ENCODE measurements around the gene DIPK1B.

Gene DIPK1B

GRCh38 chr9:136687721-136688223, 24.6 kb upstream of the DIPK1B start:
- peak overlapping the region; percentile 48 for H3K4me3 ChIP-seq (ENCODE audit: low read depth, low read length)
- DNase-seq (ENCODE audit: low read depth): no peak
- TF ChIP-seq CTCF (IDR thresholded peaks at IDR 0.05; ENCODE audit: low read depth, low read length, missing control alignments): no peak

- DNase-seq (ENCODE audit: low read depth): no peak
- no peak for TF ChIP-seq CTCF (IDR thresholded peaks at IDR 0.05; ENCODE audit: low read depth, low read length, missing control alignments)
Observed at GRCh38 chr9:136688274-136689107, 23.9 kb upstream of the DIPK1B start.

GRCh38 chr9:136689108-136689460, 23.3 kb upstream of the DIPK1B start:
- no peak for DNase-seq (ENCODE audit: low read depth)
- no peak overlapping the region for H3K4me3 ChIP-seq (ENCODE audit: low read depth, low read length)
- no peak for TF ChIP-seq CTCF (IDR thresholded peaks at IDR 0.05; ENCODE audit: low read depth, low read length, missing control alignments)

More at GRCh38 chr9:136688274-136689107, 23.9 kb upstream of the DIPK1B start:
- no peak overlapping the region; the same call in 1 of the 2 replicates for H3K4me3 ChIP-seq (ENCODE audit: low read depth, low read length)

GRCh38 chr9:136690104-136690805, 22.1 kb upstream of the DIPK1B start:
- no peak for TF ChIP-seq CTCF (IDR thresholded peaks at IDR 0.05; ENCODE audit: low read depth, low read length, missing control alignments)
- no peak for DNase-seq (ENCODE audit: low read depth)
- no peak overlapping the region for H3K4me3 ChIP-seq (ENCODE audit: low read depth, low read length)

- DNase-seq (ENCODE audit: low read depth): no peak
- H3K4me3 ChIP-seq (ENCODE audit: low read depth, low read length): no peak overlapping the region
- no peak for TF ChIP-seq CTCF (IDR thresholded peaks at IDR 0.05; ENCODE audit: low read depth, low read length, missing control alignments)
Observed at GRCh38 chr9:136690806-136691261, 21.5 kb upstream of the DIPK1B start.

- TF ChIP-seq CTCF (IDR thresholded peaks at IDR 0.05; ENCODE audit: low read depth, low read length, missing control alignments): no peak
- no peak for DNase-seq (ENCODE audit: low read depth)
Observed at GRCh38 chr9:136691316-136692184, 20.8 kb upstream of the DIPK1B start.

More at GRCh38 chr9:136691316-136692184, 20.8 kb upstream of the DIPK1B start:
- H3K4me3 ChIP-seq (ENCODE audit: low read depth, low read length): no peak overlapping the region
